ENCODE measurements around the gene KRTAP10-8.
"Not testable (repeated sequence)": the region's sequence is repeated elsewhere in the genome, so short reads cannot be mapped to it uniquely, and the experiment has no call there.

The KRTAP10-8 gene

GRCh38 chr21:44590311-44590721 is 21.6 kb upstream of the KRTAP10-8 start:
- Mint-ChIP-seq H3K4me1 (peaks cover 4% of the 10 kb centered on the region), H3K4me3 (no peak overlapping the region), H3K9me3 (no peaks in the 10 kb centered on the region), H3K36me3 (no peaks in the 10 kb centered on the region), H3K27ac (peak overlapping the region; percentile 50)
- peak in 1 of 2 donors; percentile 33 for DNase-seq (ENCODE audit: low spot score in 2 of 2)
- ATAC-seq = no peak

- not testable (repeated sequence) for H3K36me3 Mint-ChIP-seq; H3K27ac Mint-ChIP-seq; DNase-seq (ENCODE audit: low spot score in 2 of 2); H3K4me1 Mint-ChIP-seq; ATAC-seq; H3K9me3 Mint-ChIP-seq; H3K4me3 Mint-ChIP-seq
These were observed 20.7 kb upstream of the KRTAP10-8 start for GRCh38 chr21:44590897-44591800.

- not testable (repeated sequence) for ATAC-seq; H3K36me3 Mint-ChIP-seq; H3K27ac Mint-ChIP-seq; DNase-seq (ENCODE audit: low spot score in 2 of 2); H3K4me3 Mint-ChIP-seq; H3K4me1 Mint-ChIP-seq; H3K9me3 Mint-ChIP-seq
These were observed 20.1 kb upstream of the KRTAP10-8 start for GRCh38 chr21:44591801-44592130.

GRCh38 chr21:44592446-44593311 is 19.2 kb upstream of the KRTAP10-8 start, which contains the start of gene KRTAP10-6:
TSS of gene KRTAP10-6 (minus strand) at chr21:44592505. CDS start at chr21:44592484, 21 bp downstream.
- H3K4me1 Mint-ChIP-seq = peaks cover 5% of the 10 kb centered on the region
- no peaks in the 10 kb centered on the region for H3K36me3 Mint-ChIP-seq
- no peak within 1 kb of the TSS for H3K4me3 Mint-ChIP-seq
- no peaks in the 10 kb centered on the region for H3K9me3 Mint-ChIP-seq
- no peak within 1 kb of the TSS for H3K27ac Mint-ChIP-seq
- no peak for DNase-seq (ENCODE audit: low spot score in 2 of 2)
- ATAC-seq = no peak

- no peak overlapping the region for H3K27ac Mint-ChIP-seq
- DNase-seq (ENCODE audit: low spot score in 2 of 2) (no peak), ATAC-seq (no peak)
These were observed 18.1 kb upstream of the KRTAP10-8 start for GRCh38 chr21:44593598-44594405.

GRCh38 chr21:44594406-44594916 is 17.4 kb upstream of the KRTAP10-8 start:
- H3K4me3 Mint-ChIP-seq = no peak overlapping the region
- ATAC-seq = no peak
- H3K9me3 Mint-ChIP-seq = peaks cover 3% of the 10 kb centered on the region
- no peaks in the 10 kb centered on the region for H3K36me3 Mint-ChIP-seq
- peaks cover 5% of the 10 kb centered on the region for H3K4me1 Mint-ChIP-seq
- no peak for DNase-seq (ENCODE audit: low spot score in 2 of 2)
- no peak overlapping the region for H3K27ac Mint-ChIP-seq

More at GRCh38 chr21:44593598-44594405, 18.1 kb upstream of the KRTAP10-8 start:
- no peak overlapping the region for H3K4me3 Mint-ChIP-seq
- peaks cover 5% of the 10 kb centered on the region for H3K4me1 Mint-ChIP-seq
- no peaks in the 10 kb centered on the region for H3K36me3 Mint-ChIP-seq
- H3K9me3 Mint-ChIP-seq = peaks cover 3% of the 10 kb centered on the region

GRCh38 chr21:44595524-44595923 is 16.4 kb upstream of the KRTAP10-8 start:
- Mint-ChIP-seq H3K4me3 (no peak overlapping the region), H3K9me3 (peaks cover 3% of the 10 kb centered on the region), H3K27ac (no peak overlapping the region)

GRCh38 chr21:44596068-44596725 is 15.7 kb upstream of the KRTAP10-8 start:
- H3K36me3 Mint-ChIP-seq = no peaks in the 10 kb centered on the region
- no peak overlapping the region for H3K4me3 Mint-ChIP-seq
- no peak for DNase-seq (ENCODE audit: low spot score in 2 of 2)
- ATAC-seq = no peak
- H3K4me1 Mint-ChIP-seq = peaks cover 5% of the 10 kb centered on the region
- peaks cover 3% of the 10 kb centered on the region for H3K9me3 Mint-ChIP-seq
- H3K27ac Mint-ChIP-seq = no peak overlapping the region

More at GRCh38 chr21:44595524-44595923, 16.4 kb upstream of the KRTAP10-8 start:
- DNase-seq (ENCODE audit: low spot score in 2 of 2) = no peak
- H3K36me3 Mint-ChIP-seq = no peaks in the 10 kb centered on the region
- no peak for ATAC-seq
- peaks cover 5% of the 10 kb centered on the region for H3K4me1 Mint-ChIP-seq

- no peak overlapping the region for H3K4me3 Mint-ChIP-seq
- peaks cover 11% of the 10 kb centered on the region for H3K4me1 Mint-ChIP-seq
- no peaks in the 10 kb centered on the region for H3K36me3 Mint-ChIP-seq
- H3K9me3 Mint-ChIP-seq = peaks cover 3% of the 10 kb centered on the region
- ATAC-seq = no peak
- no peak overlapping the region for H3K27ac Mint-ChIP-seq
- no peak for DNase-seq (ENCODE audit: low spot score in 2 of 2)
These were observed 13.8 kb upstream of the KRTAP10-8 start for GRCh38 chr21:44598061-44598460.

- no peak overlapping the region for H3K27ac Mint-ChIP-seq
- H3K4me3 Mint-ChIP-seq = no peak overlapping the region
- no peak for ATAC-seq
- DNase-seq (ENCODE audit: low spot score in 2 of 2) = no peak
- peaks cover 3% of the 10 kb centered on the region for H3K9me3 Mint-ChIP-seq
- no peaks in the 10 kb centered on the region for H3K36me3 Mint-ChIP-seq
- peaks cover 11% of the 10 kb centered on the region for H3K4me1 Mint-ChIP-seq
These were observed 12.4 kb upstream of the KRTAP10-8 start for GRCh38 chr21:44599264-44600029.

GRCh38 chr21:44600118-44600978 is 11.5 kb upstream of the KRTAP10-8 start, which contains the start of gene KRTAP10-7:
TSS of gene KRTAP10-7 (plus strand) at chr21:44600597. CDS start at chr21:44600622, 25 bp downstream.
- H3K4me1 Mint-ChIP-seq; H3K4me3 Mint-ChIP-seq; DNase-seq (ENCODE audit: low spot score in 2 of 2); H3K36me3 Mint-ChIP-seq; H3K27ac Mint-ChIP-seq; H3K9me3 Mint-ChIP-seq; ATAC-seq: not testable (repeated sequence)

GRCh38 chr21:44601091-44601490 is 10.8 kb upstream of the KRTAP10-8 start:
- not testable (repeated sequence) for H3K36me3 Mint-ChIP-seq; H3K9me3 Mint-ChIP-seq; H3K27ac Mint-ChIP-seq; ATAC-seq; H3K4me3 Mint-ChIP-seq; DNase-seq (ENCODE audit: low spot score in 2 of 2); H3K4me1 Mint-ChIP-seq
